ENCODE data around the gene OR2A12.

- TF ChIP-seq CTCF (conservative IDR thresholded peaks at IDR 0.05; ENCODE audit: low read length) (no peak), EZH2phosphoT487 (IDR thresholded peaks at IDR 0.05; ENCODE audit: borderline replicate concordance) (no peak)
These were observed 19.1 kb downstream of the OR2A12 start for GRCh38 chr7:144105211-144105610.

Data from Loucy (cell line).